SK-N-MC (cell line): Measurements from ENCODE around the gene SLAMF6.

Experiments used
- EZH2 ChIP-seq: fragments of 200-600 bp; sonication (generic); IDR thresholded peaks from one replicate; pipeline ENCODE4 v1.6.1; 2017; ENCODE audit warnings: antibody characterized with exemption
- POLR2AphosphoS5 ChIP-seq: IDR thresholded peaks from 2 replicates; pipeline ENCODE4 v1.6.1; 2012; ENCODE audit warnings: mild to moderate bottlenecking, low read depth, low read length, borderline replicate concordance

DNA sequence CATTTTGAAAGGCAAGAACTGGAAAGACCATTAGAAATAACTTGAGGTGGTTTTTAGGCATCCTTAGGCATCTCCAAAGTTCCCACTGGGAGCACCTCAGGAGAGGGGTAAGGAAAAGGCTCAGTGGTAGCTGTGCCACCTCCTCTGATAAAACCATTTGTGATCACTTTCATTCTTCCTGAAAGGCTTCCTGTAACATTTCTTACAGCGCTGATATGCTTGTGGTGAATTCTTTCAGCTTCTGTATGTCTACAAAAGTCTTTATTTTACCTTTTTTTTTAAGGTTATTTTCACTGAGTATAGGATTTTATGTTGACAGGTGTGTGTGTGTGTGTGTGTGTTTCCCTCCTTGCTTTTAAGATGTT is 67.9 kb downstream of the SLAMF6 start:
- TF ChIP-seq EZH2 (no peak), POLR2AphosphoS5 (no peak)
